ENCODE results near the gene RFC2. TPM values are rescaled to one million over a fixed set of nuclear protein-coding genes. Genes with fewer than 3 reads are reported as not detected.
"Not testable (repeated sequence)": the region's sequence is repeated elsewhere in the genome, so short reads cannot be mapped to it uniquely, and the experiment has no call there.

Gene RFC2
- polyA plus RNA-seq, 1 experiment, result 22.1 TPM

GRCh38 chr7:74199551-74200355 lies 54.4 kb downstream of the RFC2 start:
- CTCF ChIA-PET, result interaction anchor here (1.1 to 2.7 kb wide), 4 partner anchors 21 to 334 kb away, joined by 3 to 23 read pairs (median 4); no protein-coding TSS in a partner anchor
- no peak for DNase-seq (ENCODE audit: low read depth)
- POLR2A ChIA-PET, result no interaction called here
- Histone ChIP-seq H3K36me3 (ENCODE audit: control insufficient read depth, insufficient read depth, low read length) (peaks cover 10% of the 10 kb centered on the region), H3K27me3 (ENCODE audit: control insufficient read depth, insufficient read depth, low read length) (no peaks in the 10 kb centered on the region), H3K4me3 (ENCODE audit: low read depth, low read length) (no peak overlapping the region)
- TF ChIP-seq CTCF (IDR thresholded peaks at IDR 0.05; ENCODE audit: insufficient read depth, low read depth, low read length), result no peak

GRCh38 chr7:74197449-74198124 lies 56.6 kb downstream of the RFC2 start:
- TF ChIP-seq CTCF (IDR thresholded peaks at IDR 0.05; ENCODE audit: insufficient read depth, low read depth, low read length), result no peak
- CTCF ChIA-PET, result interaction anchor here (1.4 to 2.8 kb wide), 3 partner anchors 9 to 204 kb away, joined by 4 to 23 read pairs (median 12); no protein-coding TSS in a partner anchor
- H3K27me3 ChIP-seq (ENCODE audit: control insufficient read depth, insufficient read depth, low read length), result no peaks in the 10 kb centered on the region
- H3K36me3 ChIP-seq (ENCODE audit: control insufficient read depth, insufficient read depth, low read length), result peaks cover 19% of the 10 kb centered on the region
- H3K4me3 ChIP-seq (ENCODE audit: low read depth, low read length), result no peak overlapping the region
- POLR2A ChIA-PET, result no interaction called here
- no peak for DNase-seq (ENCODE audit: low read depth)

GRCh38 chr7:74195968-74196654 lies 58.1 kb downstream of the RFC2 start:
- DNase-seq (ENCODE audit: low read depth); POLR2A ChIA-PET; H3K4me3 ChIP-seq (ENCODE audit: low read depth, low read length); H3K27me3 ChIP-seq (ENCODE audit: control insufficient read depth, insufficient read depth, low read length): not testable (repeated sequence)
- CTCF ChIA-PET, result interaction anchor here (1.4 to 2.8 kb wide), 2 partner anchors 10 to 205 kb away, joined by 4 to 12 read pairs; no protein-coding TSS in a partner anchor
- H3K36me3 ChIP-seq (ENCODE audit: control insufficient read depth, insufficient read depth, low read length), result peaks cover 23% of the 10 kb centered on the region

GRCh38 chr7:74195139-74195860 lies 58.9 kb downstream of the RFC2 start:
- H3K4me3 ChIP-seq (ENCODE audit: low read depth, low read length); POLR2A ChIA-PET; H3K27me3 ChIP-seq (ENCODE audit: control insufficient read depth, insufficient read depth, low read length); DNase-seq (ENCODE audit: low read depth): not testable (repeated sequence)
- CTCF ChIA-PET, result interaction anchor here (1.1 kb wide), 1 partner anchor 11 kb away, joined by 4 read pairs; no protein-coding TSS in a partner anchor
- H3K36me3 ChIP-seq (ENCODE audit: control insufficient read depth, insufficient read depth, low read length), result peaks cover 26% of the 10 kb centered on the region

- no peaks in the 10 kb centered on the region for H3K27me3 ChIP-seq (ENCODE audit: control insufficient read depth, insufficient read depth, low read length)
- no peak for TF ChIP-seq CTCF (IDR thresholded peaks at IDR 0.05; ENCODE audit: insufficient read depth, low read depth, low read length)
- no peak overlapping the region for H3K4me3 ChIP-seq (ENCODE audit: low read depth, low read length)
- DNase-seq (ENCODE audit: low read depth), result no peak
- POLR2A ChIA-PET, result no interaction called here
- peaks cover 29% of the 10 kb centered on the region for H3K36me3 ChIP-seq (ENCODE audit: control insufficient read depth, insufficient read depth, low read length)
- CTCF ChIA-PET, result interaction anchor here (1.1 to 3.8 kb wide), 2 partner anchors 12 to 206 kb away, joined by 4 to 13 read pairs; no protein-coding TSS in a partner anchor
Measured at GRCh38 chr7:74194686-74195085, 59.5 kb downstream of the RFC2 start.
